ENCODE measurements around the gene DPP3.

Gene DPP3

GRCh38 chr11:66556086-66556485 lies 75.9 kb downstream of the DPP3 start:
- DNase-seq (ENCODE audit: low read depth, low spot score): no peak

- DNase-seq (ENCODE audit: low read depth, low spot score): no peak
These were observed 77.6 kb downstream of the DPP3 start for GRCh38 chr11:66557733-66558326.
